ENCODE data around the gene CLK3. TPM values are rescaled to one million over a fixed set of nuclear protein-coding genes. Genes with fewer than 3 reads are reported as not detected.

CLK3 gene
- polyA plus RNA-seq, 2 of the 4 experiments (the other 2 are of a cell fraction) = 35.7 to 48.2 TPM

DNA sequence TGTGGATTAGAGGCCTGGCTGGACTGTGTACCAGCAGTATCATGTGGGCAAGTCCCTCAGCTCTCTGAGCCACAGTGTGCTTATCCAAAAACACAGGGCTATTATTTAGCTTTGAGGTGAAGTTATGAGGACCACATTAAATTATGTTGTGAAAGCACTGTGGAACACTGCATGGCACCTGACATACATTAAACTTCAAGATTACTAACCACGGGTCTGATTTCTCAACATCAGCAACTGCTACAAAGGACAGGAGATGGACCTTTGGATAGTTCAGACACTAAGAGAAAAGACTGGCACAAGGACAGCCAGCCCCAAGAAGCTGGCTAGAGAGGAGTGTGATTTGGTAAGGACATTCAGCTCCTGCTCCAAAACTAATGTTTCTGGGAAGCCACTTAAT, 21.3 kb downstream of the CLK3 start:
- ChIA-PET CTCF (interaction anchor here (0.7 to 23.2 kb wide), 10 partner anchors 8 to 351 kb away, joined by 3 to 701 read pairs (median 4); partner anchors contain the start of gene CLK3), POLR2A (no interaction called here)
- DNase-seq (ENCODE audit: low read depth in 1 of 2, low spot score in 1 of 2) (no peak), FAIRE-seq (no peak), ATAC-seq (no peak)
- Histone ChIP-seq H3K4me3 (no peak overlapping the region), H3K4me2 (no peak overlapping the region), H3K27ac (no peak overlapping the region; a peak in 1 of 6 replicates), H3K9me3 (no peaks in the 10 kb centered on the region), H3K4me1 (no peaks in the 10 kb centered on the region)
- TF ChIP-seq ESRRA (IDR thresholded peaks at IDR 0.05; ENCODE audit: borderline replicate concordance, low read length) (no peak), CBX8 (IDR thresholded peaks at IDR 0.05) (no peak), KDM1A (IDR thresholded peaks at IDR 0.05; ENCODE audit: low read depth) (no peak), TFCP2L1 (CRISPR knock-in tag; IDR thresholded peaks at IDR 0.05) (no peak), HOXB13 (CRISPR knock-in tag; IDR thresholded peaks at IDR 0.05; ENCODE audit: low read depth) (no peak), RNF2 (IDR thresholded peaks at IDR 0.05; ENCODE audit: borderline replicate concordance, low read depth) (no peak), HES2 (IDR thresholded peaks at IDR 0.05) (no peak)
- TF ChIP-seq, protein P1, sequence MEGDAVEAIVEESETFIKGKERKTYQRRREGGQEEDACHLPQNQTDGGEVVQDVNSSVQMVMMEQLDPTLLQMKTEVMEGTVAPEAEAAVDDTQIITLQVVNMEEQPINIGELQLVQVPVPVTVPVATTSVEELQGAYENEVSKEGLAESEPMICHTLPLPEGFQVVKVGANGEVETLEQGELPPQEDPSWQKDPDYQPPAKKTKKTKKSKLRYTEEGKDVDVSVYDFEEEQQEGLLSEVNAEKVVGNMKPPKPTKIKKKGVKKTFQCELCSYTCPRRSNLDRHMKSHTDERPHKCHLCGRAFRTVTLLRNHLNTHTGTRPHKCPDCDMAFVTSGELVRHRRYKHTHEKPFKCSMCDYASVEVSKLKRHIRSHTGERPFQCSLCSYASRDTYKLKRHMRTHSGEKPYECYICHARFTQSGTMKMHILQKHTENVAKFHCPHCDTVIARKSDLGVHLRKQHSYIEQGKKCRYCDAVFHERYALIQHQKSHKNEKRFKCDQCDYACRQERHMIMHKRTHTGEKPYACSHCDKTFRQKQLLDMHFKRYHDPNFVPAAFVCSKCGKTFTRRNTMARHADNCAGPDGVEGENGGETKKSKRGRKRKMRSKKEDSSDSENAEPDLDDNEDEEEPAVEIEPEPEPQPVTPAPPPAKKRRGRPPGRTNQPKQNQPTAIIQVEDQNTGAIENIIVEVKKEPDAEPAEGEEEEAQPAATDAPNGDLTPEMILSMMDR (IDR thresholded peaks at IDR 0.05) = no peak
- WGBS (ENCODE audit: missing lambda C conversion rate) = 23% methylated on average over 1 of the region's 1 CpG

DNA sequence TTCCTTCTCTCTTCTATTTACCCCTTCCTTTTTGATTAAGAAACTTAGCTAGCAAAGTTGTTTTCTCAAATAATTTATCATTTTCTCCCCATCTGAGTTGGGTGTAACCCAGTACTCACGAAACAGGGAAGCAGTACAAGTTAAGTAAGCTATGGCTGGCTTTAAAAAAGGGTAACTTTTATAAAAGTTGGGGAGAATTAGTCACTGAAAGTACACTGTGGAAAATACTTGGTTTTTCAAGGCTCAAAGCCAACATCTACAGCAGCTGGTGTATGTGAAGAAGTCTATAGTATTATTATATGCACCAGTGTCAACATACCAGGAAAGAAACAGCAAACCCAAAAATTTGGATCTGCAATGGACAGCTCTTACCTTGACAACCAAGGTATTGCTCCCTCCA, 25.5 kb downstream of the CLK3 start:
- no peak for ATAC-seq
- ChIA-PET CTCF (interaction anchor here (0.8 to 23.2 kb wide), 8 partner anchors 9 to 309 kb away, joined by 3 to 701 read pairs (median 4); no protein-coding TSS in a partner anchor), POLR2A (no interaction called here)
- Histone ChIP-seq H3K9me3 (no peaks in the 10 kb centered on the region), H3K4me3 (no peak overlapping the region), H3K4me2 (no peak overlapping the region), H3K27ac (no peak overlapping the region), H3K4me1 (0 out of 3 replicates have a peak, but pooled peaks cover 6% of the 10 kb centered on the region)
- WGBS (ENCODE audit: missing lambda C conversion rate) = 93% methylated on average over 1 of the region's 1 CpG
- no peak for FAIRE-seq
- no peak for DNase-seq (ENCODE audit: low read depth in 1 of 2, low spot score in 1 of 2)
- no peak for TF ChIP-seq EHF (CRISPR knock-in tag; IDR thresholded peaks at IDR 0.05)
- TF ChIP-seq JUNB (IDR thresholded peaks at IDR 0.05) = no peak
- TF ChIP-seq JUN (IDR thresholded peaks at IDR 0.05) = no peak
- no peak for TF ChIP-seq CHD4 (IDR thresholded peaks at IDR 0.05; ENCODE audit: borderline replicate concordance)
- TF ChIP-seq EP300 (IDR thresholded peaks at IDR 0.05) = no peak
- no peak for TF ChIP-seq HEYL (CRISPR knock-in tag; IDR thresholded peaks at IDR 0.05)
- TF ChIP-seq, protein P2, sequence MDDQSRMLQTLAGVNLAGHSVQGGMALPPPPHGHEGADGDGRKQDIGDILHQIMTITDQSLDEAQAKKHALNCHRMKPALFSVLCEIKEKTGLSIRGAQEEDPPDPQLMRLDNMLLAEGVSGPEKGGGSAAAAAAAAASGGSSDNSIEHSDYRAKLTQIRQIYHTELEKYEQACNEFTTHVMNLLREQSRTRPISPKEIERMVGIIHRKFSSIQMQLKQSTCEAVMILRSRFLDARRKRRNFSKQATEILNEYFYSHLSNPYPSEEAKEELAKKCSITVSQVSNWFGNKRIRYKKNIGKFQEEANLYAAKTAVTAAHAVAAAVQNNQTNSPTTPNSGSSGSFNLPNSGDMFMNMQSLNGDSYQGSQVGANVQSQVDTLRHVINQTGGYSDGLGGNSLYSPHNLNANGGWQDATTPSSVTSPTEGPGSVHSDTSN (IDR thresholded peaks at IDR 0.05) = no peak

DNA sequence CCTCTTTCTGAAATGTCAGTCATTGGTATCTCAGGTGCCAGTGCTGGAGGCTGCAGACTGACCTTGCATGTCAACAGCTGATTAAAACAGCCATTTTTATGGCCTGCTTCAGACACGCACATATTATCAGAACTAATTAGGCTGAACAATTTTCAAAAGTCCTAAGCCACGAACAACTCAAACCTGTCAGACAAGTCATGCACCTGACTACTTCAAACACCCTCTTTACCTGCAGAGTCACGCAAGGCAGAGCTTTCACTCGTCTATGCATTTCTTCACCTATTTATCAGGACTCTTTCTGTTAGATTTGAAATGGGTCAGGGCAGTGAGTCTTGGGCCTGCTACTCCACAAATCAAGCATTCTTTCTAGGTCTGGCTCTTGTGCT, 26.7 kb downstream of the CLK3 start:
- no peak for DNase-seq (ENCODE audit: low read depth in 1 of 2, low spot score in 1 of 2)
- 97% methylated on average over 4 of the region's 4 CpGs for WGBS (ENCODE audit: missing lambda C conversion rate)
- CTCF ChIA-PET = interaction anchor here (1.5 to 23.2 kb wide), 4 partner anchors 10 to 146 kb away, joined by 3 to 701 read pairs (median 6); no protein-coding TSS in a partner anchor
- no peak overlapping the region for H3K4me3 ChIP-seq
- 0 out of 3 replicates have a peak, but pooled peaks cover 6% of the 10 kb centered on the region for H3K4me1 ChIP-seq
- POLR2A ChIA-PET = no interaction called here
- no peaks in the 10 kb centered on the region for H3K9me3 ChIP-seq
- FAIRE-seq = no peak
- H3K27ac ChIP-seq = no peak overlapping the region
- TF ChIP-seq SMC3 (IDR thresholded peaks at IDR 0.05) (no peak), RCOR1 (IDR thresholded peaks at IDR 0.05; ENCODE audit: low read depth, low read length) (no peak), RAD21 (conservative IDR thresholded peaks at IDR 0.05 in 1 of 2, IDR thresholded peaks at IDR 0.05 in 1 of 2) (no peak), MYC (IDR thresholded peaks at IDR 0.05; ENCODE audit: borderline replicate concordance, low read length) (no peak), EHMT2 (IDR thresholded peaks at IDR 0.05; ENCODE audit: low read depth) (no peak), FOSB (CRISPR knock-in tag; IDR thresholded peaks at IDR 0.05) (no peak), HOXA7 (CRISPR knock-in tag; IDR thresholded peaks at IDR 0.05) (no peak), HOXB13 (CRISPR knock-in tag; IDR thresholded peaks at IDR 0.05; ENCODE audit: low read depth) (no peak)
- TF ChIP-seq, protein P3, sequence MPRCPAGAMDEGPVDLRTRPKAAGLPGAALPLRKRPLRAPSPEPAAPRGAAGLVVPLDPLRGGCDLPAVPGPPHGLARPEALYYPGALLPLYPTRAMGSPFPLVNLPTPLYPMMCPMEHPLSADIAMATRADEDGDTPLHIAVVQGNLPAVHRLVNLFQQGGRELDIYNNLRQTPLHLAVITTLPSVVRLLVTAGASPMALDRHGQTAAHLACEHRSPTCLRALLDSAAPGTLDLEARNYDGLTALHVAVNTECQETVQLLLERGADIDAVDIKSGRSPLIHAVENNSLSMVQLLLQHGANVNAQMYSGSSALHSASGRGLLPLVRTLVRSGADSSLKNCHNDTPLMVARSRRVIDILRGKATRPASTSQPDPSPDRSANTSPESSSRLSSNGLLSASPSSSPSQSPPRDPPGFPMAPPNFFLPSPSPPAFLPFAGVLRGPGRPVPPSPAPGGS (IDR thresholded peaks at IDR 0.05) = no peak
- ATAC-seq = no peak
- H3K4me2 ChIP-seq = no peak overlapping the region
